SK-N-SH (cell line): ENCODE data around the gene IGFALS. TPM values are rescaled to one million over a fixed set of nuclear protein-coding genes. Genes with fewer than 3 reads are reported as not detected.

Experiments
- CTCF ChIA-PET: fragments of 300-600, 350-600 bp; formaldehyde crosslinking; extraction: SDS; loops from one replicate; lab custom pipeline; 2021; lab: Yijun Ruan, JAX
- POLR2A ChIA-PET: fragments of 350-600 bp; sonication (Branson Sonifier 250); formaldehyde crosslinking; extraction: SDS; loops from one replicate; lab custom pipeline; 2020; ENCODE audit warnings: antibody characterized with exemption, inconsistent platforms; lab: Yijun Ruan, JAX
- DNase-seq: peaks from one replicate; pipeline ENCODE4 v3.0.0; 2012
- H2AFZ ChIP-seq: fragments of 200-600 bp; sonication (generic); 2 replicates; pipeline ENCODE4 v1.8.1; 2016; ENCODE audit warnings: antibody characterized with exemption, mild to moderate bottlenecking, low read depth
- H3F3A ChIP-seq: fragments of 200-600 bp; sonication (generic); replicated peaks from 2 replicates; pipeline ENCODE3; 2016; ENCODE audit warnings: antibody characterized with exemption, mild to moderate bottlenecking; ENCODE audit not compliant: insufficient read depth
- H3K27ac ChIP-seq, 2 experiments: fragments of 200-500 bp in 1 of 2; fragments of 200-600 bp in 1 of 2; sonication (Bioruptor generic) in 1 of 2; sonication (generic), shearing (Covaris generic) in 1 of 2; 2 replicates each; pipeline versions ENCODE4 v1.5.1 to v1.6.1; 2014 to 2016; ENCODE audit warnings: low read depth in 2 of 2, inconsistent platforms in 1 of 2, low read length in 1 of 2, mild to moderate bottlenecking in 1 of 2, mixed read lengths in 1 of 2
- H3K27me3 ChIP-seq: fragments of 200-600 bp; sonication (generic), shearing (Covaris generic); 2 replicates; pipeline ENCODE4 v1.6.1; 2016; ENCODE audit warnings: mixed run types; ENCODE audit not compliant: insufficient read depth
- H3K36me3 ChIP-seq, 2 experiments: fragments of 200-500 bp in 1 of 2; fragments of 200-600 bp in 1 of 2; sonication (Bioruptor generic) in 1 of 2; sonication (generic) in 1 of 2; replicated peaks in 1 of 2; 2 replicates each; pipeline versions ENCODE3 to v1.5.1; 2014 to 2016; ENCODE audit warnings: low read length in 1 of 2, mild to moderate bottlenecking in 1 of 2; ENCODE audit not compliant: insufficient read depth in 2 of 2, control insufficient read depth in 1 of 2
- H3K4me1 ChIP-seq, 2 experiments: fragments of 200-500 bp in 1 of 2; fragments of 200-600 bp in 1 of 2; sonication (Bioruptor generic) in 1 of 2; sonication (generic), shearing (Covaris generic) in 1 of 2; 2 replicates each; pipeline versions ENCODE4 v1.5.1 to v1.6.1; 2014 to 2016; ENCODE audit warnings: low read depth in 1 of 2, low read length in 1 of 2, mixed run types in 1 of 2; ENCODE audit not compliant: insufficient read depth in 2 of 2, control insufficient read depth in 1 of 2
- H3K4me2 ChIP-seq: fragments of 200-600 bp; sonication (generic), shearing (Covaris generic); 2 replicates; pipeline ENCODE4 v1.6.1; 2017; ENCODE audit warnings: mixed run types
- H3K4me3 ChIP-seq, 2 experiments: fragments of 200-500 bp in 1 of 2; fragments of 200-600 bp in 1 of 2; sonication (Bioruptor generic) in 1 of 2; sonication (generic), shearing (Covaris generic) in 1 of 2; 2 replicates each; pipeline versions ENCODE4 v1.5.1 to v1.8.1; 2014 to 2016; ENCODE audit warnings: low read depth in 2 of 2, inconsistent platforms in 1 of 2, low read length in 1 of 2, mild to moderate bottlenecking in 1 of 2, mixed read lengths in 1 of 2, moderate library complexity in 1 of 2
- H3K79me2 ChIP-seq: fragments of 200-600 bp; sonication (generic); 2 replicates; pipeline ENCODE4 v1.8.1; 2017; ENCODE audit warnings: mild to moderate bottlenecking; ENCODE audit not compliant: insufficient read depth
- H3K9ac ChIP-seq: fragments of 200-600 bp; sonication (generic); 2 replicates; pipeline ENCODE4 v1.6.1; 2017; ENCODE audit warnings: mixed run types
- H3K9me2 ChIP-seq: fragments of 200-600 bp; sonication (generic); 2 replicates; pipeline ENCODE4 v1.6.1; 2017; ENCODE audit warnings: mixed run types
- H3K9me3 ChIP-seq: fragments of 200-600 bp; sonication (generic); 2 replicates; pipeline ENCODE4 v1.6.1; 2017; ENCODE audit warnings: mixed run types, mild to moderate bottlenecking, moderate library complexity
- H4K20me1 ChIP-seq: fragments of 200-600 bp; sonication (generic); 2 replicates; pipeline ENCODE4 v1.6.1; 2017; ENCODE audit warnings: mild to moderate bottlenecking, mixed run types; ENCODE audit not compliant: insufficient read depth
- EZH2phosphoT487 ChIP-seq: fragments of 200-600 bp; sonication (generic); IDR thresholded peaks from 2 replicates; pipeline ENCODE4 v1.6.1; 2017; ENCODE audit warnings: low read depth, mixed run types, mild to moderate bottlenecking, antibody characterized with exemption, moderate library complexity, borderline replicate concordance
- FOSL2 ChIP-seq: IDR thresholded peaks from 2 replicates; pipeline ENCODE4 v1.4.0; 2012; ENCODE audit warnings: low read depth, mild to moderate bottlenecking, moderate library complexity, borderline replicate concordance
- FOXJ3 ChIP-seq: sonication (generic); formaldehyde crosslinking; IDR thresholded peaks from 2 replicates; pipeline ENCODE4 v1.5.1; 2020; ENCODE audit warnings: mild to moderate bottlenecking, missing genetic modification reagents
- GABPA ChIP-seq: IDR thresholded peaks from 2 replicates; pipeline ENCODE4 v1.4.0; 2012; ENCODE audit warnings: low read depth, mild to moderate bottlenecking
- JUND ChIP-seq: IDR thresholded peaks from 2 replicates; pipeline ENCODE4 v1.4.0; 2012
- MAX ChIP-seq: IDR thresholded peaks from 2 replicates; pipeline ENCODE4 v1.4.0; 2012; ENCODE audit warnings: low read depth
- MEF2A ChIP-seq: IDR thresholded peaks from 2 replicates; pipeline ENCODE4 v1.4.0; 2012; ENCODE audit warnings: low read depth, borderline replicate concordance
- MXI1 ChIP-seq: IDR thresholded peaks from 2 replicates; pipeline ENCODE4 v1.6.1; 2012; ENCODE audit warnings: mild to moderate bottlenecking, low read depth, low read length, improper control_type of control experiment
- NRF1 ChIP-seq: IDR thresholded peaks from 2 replicates; pipeline ENCODE4 v1.6.1; 2012; ENCODE audit warnings: low read depth, mild to moderate bottlenecking, low read length
- PBX3 ChIP-seq: IDR thresholded peaks from 2 replicates; pipeline ENCODE4; 2012
- RAD21 ChIP-seq: IDR thresholded peaks from 2 replicates; pipeline ENCODE4 v1.6.1; 2012; ENCODE audit warnings: mild to moderate bottlenecking, low read length
- RXRA ChIP-seq: IDR thresholded peaks from 2 replicates; pipeline ENCODE4 v1.4.0; 2012; ENCODE audit warnings: low read depth, mild to moderate bottlenecking, borderline replicate concordance
- SMC3 ChIP-seq: IDR thresholded peaks from 2 replicates; pipeline ENCODE4 v1.6.1; 2012; ENCODE audit warnings: low read depth, low read length, improper control_type of control experiment
- TAF1 ChIP-seq: IDR thresholded peaks from 2 replicates; pipeline ENCODE4 v1.6.1; 2012; ENCODE audit warnings: low read depth, mild to moderate bottlenecking, low read length, moderate library complexity, borderline replicate concordance
- TCF12 ChIP-seq: IDR thresholded peaks from 2 replicates; pipeline ENCODE4 v1.4.0; 2012
- USF1 ChIP-seq: IDR thresholded peaks from 2 replicates; pipeline ENCODE4 v1.4.0; 2012; ENCODE audit warnings: low read depth, borderline replicate concordance
- USF2 ChIP-seq: fragments of 150-350 bp; IDR thresholded peaks from 2 replicates; pipeline ENCODE4 v1.6.1; 2017; ENCODE audit warnings: antibody characterized with exemption, low read length, low read depth, borderline replicate concordance
- YY1 ChIP-seq: IDR thresholded peaks from 2 replicates; pipeline ENCODE4 v1.4.0; 2012; ENCODE audit warnings: low read depth, mild to moderate bottlenecking
- ZBTB33 ChIP-seq: IDR thresholded peaks from 2 replicates; pipeline ENCODE4 v1.4.0; 2012; ENCODE audit warnings: low read depth, borderline replicate concordance
- WGBS: methylation state at CpG from one replicate; pipeline ENCODE4 v1.1.6; 2017; ENCODE audit warnings: low lambda C conversion rate; 5-methylcytosine and 5-hydroxymethylcytosine counted together
- polyA plus RNA-seq, 3 experiments: library from polyadenylated mRNA; depleted of rRNA; stranded (reverse); fragments of >200 nt; gene quantifications; 2 replicates each; pipeline ENCODE4 v1.2.3, GENCODE V29; 2012

Gene IGFALS
- polyA plus RNA-seq, 1 of the 3 experiments (the other 2 are of a cell fraction) = 0.02 TPM

- WGBS = 95% methylated on average over 10 of the region's 12 CpGs
- CTCF ChIA-PET = interaction anchor here (1.2 kb wide), 1 partner anchor 11 kb away, joined by 3 read pairs; no protein-coding TSS in a partner anchor
- no peak for TF ChIP-seq PBX3
- TF ChIP-seq MEF2A = no peak
- no peak for TF ChIP-seq GABPA
- no peak for TF ChIP-seq TCF12
- TF ChIP-seq FOXJ3 (CRISPR knock-in tag) = no peak
- TF ChIP-seq TAF1 = no peak
- TF ChIP-seq RXRA = no peak
- TF ChIP-seq YY1 = no peak
- no peak for TF ChIP-seq MAX
- TF ChIP-seq FOSL2 = no peak
- TF ChIP-seq JUND = no peak
- no peak for TF ChIP-seq USF2
- no peak for TF ChIP-seq EZH2phosphoT487
- TF ChIP-seq USF1 = no peak
- TF ChIP-seq ZBTB33 = no peak
- no peak for TF ChIP-seq RAD21
- TF ChIP-seq MXI1 = no peak
- TF ChIP-seq NRF1 = no peak
- TF ChIP-seq SMC3 = no peak
These were observed 39.3 kb downstream of the IGFALS start for GRCh38 chr16:1754204-1754603.

More at GRCh38 chr16:1754204-1754603, 39.3 kb downstream of the IGFALS start:
- Histone ChIP-seq H3K9me2 (no peaks in the 10 kb centered on the region), H3K79me2 (no peaks in the 10 kb centered on the region; the same call in 1 of the 2 replicates), H3K27me3 (no peaks in the 10 kb centered on the region), H3K9ac (no peak overlapping the region), H3K4me1 (no peaks in the 10 kb centered on the region), H2AFZ (no peak overlapping the region), H3K27ac (no peak overlapping the region), H3K4me3 (no peak overlapping the region), H4K20me1 (no peaks in the 10 kb centered on the region), H3K36me3 (peaks cover 0 to 27% of the 10 kb centered on the region in 2 experiments), H3F3A (no peaks in the 10 kb centered on the region), H3K9me3 (no peaks in the 10 kb centered on the region), H3K4me2 (no peak overlapping the region)
- no peak for DNase-seq
- POLR2A ChIA-PET = no interaction called here
